ENCODE measurements around the gene MYRF. TPM values are rescaled to one million over a fixed set of nuclear protein-coding genes. Genes with fewer than 3 reads are reported as not detected.

The MYRF gene
- total and polyA plus RNA-seq, 2 of the 13 experiments (the other 11 are each of a cell fraction or from before 2014, with no cell fraction given), result 10.2 to 25.9 TPM

DNA sequence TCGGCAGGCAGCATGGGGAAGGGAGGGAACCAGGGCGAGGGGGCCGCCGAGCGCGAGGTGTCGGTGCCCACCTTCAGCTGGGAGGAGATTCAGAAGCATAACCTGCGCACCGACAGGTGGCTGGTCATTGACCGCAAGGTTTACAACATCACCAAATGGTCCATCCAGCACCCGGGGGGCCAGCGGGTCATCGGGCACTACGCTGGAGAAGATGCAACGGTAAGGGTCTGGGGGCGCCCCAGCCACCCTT, 75.9 kb downstream of the MYRF start (continued):
- TF ChIP-seq NRL (CRISPR knock-in tag; IDR thresholded peaks at IDR 0.05; ENCODE audit: borderline replicate concordance) (0 out of 2 replicates have a peak, but pooled peaks have one; percentile 34), ZNF766 (CRISPR knock-in tag; IDR thresholded peaks at IDR 0.05; ENCODE audit: borderline replicate concordance) (no peak), ZNF446 (CRISPR knock-in tag; IDR thresholded peaks at IDR 0.05) (0 out of 2 replicates have a peak, but pooled peaks have one; percentile 53)
- TF ChIP-seq, protein P1, sequence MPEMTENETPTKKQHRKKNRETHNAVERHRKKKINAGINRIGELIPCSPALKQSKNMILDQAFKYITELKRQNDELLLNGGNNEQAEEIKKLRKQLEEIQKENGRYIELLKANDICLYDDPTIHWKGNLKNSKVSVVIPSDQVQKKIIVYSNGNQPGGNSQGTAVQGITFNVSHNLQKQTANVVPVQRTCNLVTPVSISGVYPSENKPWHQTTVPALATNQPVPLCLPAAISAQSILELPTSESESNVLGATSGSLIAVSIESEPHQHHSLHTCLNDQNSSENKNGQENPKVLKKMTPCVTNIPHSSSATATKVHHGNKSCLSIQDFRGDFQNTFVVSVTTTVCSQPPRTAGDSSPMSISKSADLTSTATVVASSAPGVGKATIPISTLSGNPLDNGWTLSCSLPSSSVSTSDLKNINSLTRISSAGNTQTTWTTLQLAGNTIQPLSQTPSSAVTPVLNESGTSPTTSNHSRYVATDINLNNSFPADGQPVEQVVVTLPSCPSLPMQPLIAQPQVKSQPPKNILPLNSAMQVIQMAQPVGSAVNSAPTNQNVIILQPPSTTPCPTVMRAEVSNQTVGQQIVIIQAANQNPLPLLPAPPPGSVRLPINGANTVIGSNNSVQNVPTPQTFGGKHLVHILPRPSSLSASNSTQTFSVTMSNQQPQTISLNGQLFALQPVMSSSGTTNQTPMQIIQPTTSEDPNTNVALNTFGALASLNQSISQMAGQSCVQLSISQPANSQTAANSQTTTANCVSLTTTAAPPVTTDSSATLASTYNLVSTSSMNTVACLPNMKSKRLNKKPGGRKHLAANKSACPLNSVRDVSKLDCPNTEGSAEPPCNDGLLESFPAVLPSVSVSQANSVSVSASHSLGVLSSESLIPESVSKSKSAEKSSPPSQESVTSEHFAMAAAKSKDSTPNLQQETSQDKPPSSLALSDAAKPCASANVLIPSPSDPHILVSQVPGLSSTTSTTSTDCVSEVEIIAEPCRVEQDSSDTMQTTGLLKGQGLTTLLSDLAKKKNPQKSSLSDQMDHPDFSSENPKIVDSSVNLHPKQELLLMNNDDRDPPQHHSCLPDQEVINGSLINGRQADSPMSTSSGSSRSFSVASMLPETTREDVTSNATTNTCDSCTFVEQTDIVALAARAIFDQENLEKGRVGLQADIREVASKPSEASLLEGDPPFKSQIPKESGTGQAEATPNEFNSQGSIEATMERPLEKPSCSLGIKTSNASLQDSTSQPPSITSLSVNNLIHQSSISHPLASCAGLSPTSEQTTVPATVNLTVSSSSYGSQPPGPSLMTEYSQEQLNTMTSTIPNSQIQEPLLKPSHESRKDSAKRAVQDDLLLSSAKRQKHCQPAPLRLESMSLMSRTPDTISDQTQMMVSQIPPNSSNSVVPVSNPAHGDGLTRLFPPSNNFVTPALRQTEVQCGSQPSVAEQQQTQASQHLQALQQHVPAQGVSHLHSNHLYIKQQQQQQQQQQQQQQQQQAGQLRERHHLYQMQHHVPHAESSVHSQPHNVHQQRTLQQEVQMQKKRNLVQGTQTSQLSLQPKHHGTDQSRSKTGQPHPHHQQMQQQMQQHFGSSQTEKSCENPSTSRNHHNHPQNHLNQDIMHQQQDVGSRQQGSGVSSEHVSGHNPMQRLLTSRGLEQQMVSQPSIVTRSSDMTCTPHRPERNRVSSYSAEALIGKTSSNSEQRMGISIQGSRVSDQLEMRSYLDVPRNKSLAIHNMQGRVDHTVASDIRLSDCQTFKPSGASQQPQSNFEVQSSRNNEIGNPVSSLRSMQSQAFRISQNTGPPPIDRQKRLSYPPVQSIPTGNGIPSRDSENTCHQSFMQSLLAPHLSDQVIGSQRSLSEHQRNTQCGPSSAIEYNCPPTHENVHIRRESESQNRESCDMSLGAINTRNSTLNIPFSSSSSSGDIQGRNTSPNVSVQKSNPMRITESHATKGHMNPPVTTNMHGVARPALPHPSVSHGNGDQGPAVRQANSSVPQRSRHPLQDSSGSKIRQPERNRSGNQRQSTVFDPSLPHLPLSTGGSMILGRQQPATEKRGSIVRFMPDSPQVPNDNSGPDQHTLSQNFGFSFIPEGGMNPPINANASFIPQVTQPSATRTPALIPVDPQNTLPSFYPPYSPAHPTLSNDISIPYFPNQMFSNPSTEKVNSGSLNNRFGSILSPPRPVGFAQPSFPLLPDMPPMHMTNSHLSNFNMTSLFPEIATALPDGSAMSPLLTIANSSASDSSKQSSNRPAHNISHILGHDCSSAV (CRISPR knock-in tag; IDR thresholded peaks at IDR 0.05; ENCODE audit: borderline replicate concordance), result 0 out of 2 replicates have a peak, but pooled peaks have one; percentile 53

All from HepG2 (cell line).